ENCODE measurements around the gene CNFN.

GRCh38 chr19:42424712-42425131 lies 34.6 kb upstream of the CNFN start:
- TF ChIP-seq CTCF (conservative IDR thresholded peaks at IDR 0.05; ENCODE audit: low read depth in 2 of 2), result peak; percentile 59 to 68
- no peak for TF ChIP-seq EZH2 (IDR thresholded peaks at IDR 0.05; ENCODE audit: low read depth, unreplicated experiment)
- no peak for TF ChIP-seq NANOG (IDR thresholded peaks at IDR 0.05; ENCODE audit: borderline replicate concordance)
- TF ChIP-seq JUNB (IDR thresholded peaks at IDR 0.05; ENCODE audit: unreplicated experiment), result no peak
- no peak for TF ChIP-seq POLR2AphosphoS5 (IDR thresholded peaks at IDR 0.05; ENCODE audit: low read depth)
- TF ChIP-seq REST (IDR thresholded peaks at IDR 0.05; ENCODE audit: unreplicated experiment), result no peak
- no peak for TF ChIP-seq CREB1 (CRISPR knock-in tag; IDR thresholded peaks at IDR 0.05; ENCODE audit: low read depth)
- no peak for TF ChIP-seq ETS1 (IDR thresholded peaks at IDR 0.05)
- TF ChIP-seq EZH2phosphoT487 (IDR thresholded peaks at IDR 0.05; ENCODE audit: unreplicated experiment), result no peak
